ENCODE measurements around the gene ZNF678.

The ZNF678 gene

DNA sequence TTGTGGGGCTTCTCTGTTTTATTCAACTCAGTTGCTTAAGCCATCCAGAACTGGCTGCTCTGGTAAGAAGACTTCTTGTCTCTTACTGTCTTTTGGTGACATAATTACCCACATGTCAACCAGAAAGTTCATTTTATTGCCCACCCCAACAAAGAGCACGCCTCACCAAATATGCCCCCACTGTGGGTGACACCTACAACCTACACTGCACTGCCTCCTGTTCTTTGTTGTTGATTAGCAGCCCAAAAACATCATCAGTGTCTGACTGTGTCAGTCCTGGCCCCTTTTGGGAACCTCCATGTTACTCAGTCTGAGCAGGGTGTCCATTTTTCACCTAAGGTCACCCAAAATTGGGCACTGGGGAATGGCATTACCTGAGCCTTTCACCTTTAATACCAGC lies 49.3 kb downstream of the ZNF678 start:
- no peak overlapping the region for H2AFZ ChIP-seq (ENCODE audit: low read length)
- H3K27ac ChIP-seq (ENCODE audit: low read depth, low read length, poor library complexity, severe bottlenecking), result no peak overlapping the region
- TF ChIP-seq, protein P1, sequence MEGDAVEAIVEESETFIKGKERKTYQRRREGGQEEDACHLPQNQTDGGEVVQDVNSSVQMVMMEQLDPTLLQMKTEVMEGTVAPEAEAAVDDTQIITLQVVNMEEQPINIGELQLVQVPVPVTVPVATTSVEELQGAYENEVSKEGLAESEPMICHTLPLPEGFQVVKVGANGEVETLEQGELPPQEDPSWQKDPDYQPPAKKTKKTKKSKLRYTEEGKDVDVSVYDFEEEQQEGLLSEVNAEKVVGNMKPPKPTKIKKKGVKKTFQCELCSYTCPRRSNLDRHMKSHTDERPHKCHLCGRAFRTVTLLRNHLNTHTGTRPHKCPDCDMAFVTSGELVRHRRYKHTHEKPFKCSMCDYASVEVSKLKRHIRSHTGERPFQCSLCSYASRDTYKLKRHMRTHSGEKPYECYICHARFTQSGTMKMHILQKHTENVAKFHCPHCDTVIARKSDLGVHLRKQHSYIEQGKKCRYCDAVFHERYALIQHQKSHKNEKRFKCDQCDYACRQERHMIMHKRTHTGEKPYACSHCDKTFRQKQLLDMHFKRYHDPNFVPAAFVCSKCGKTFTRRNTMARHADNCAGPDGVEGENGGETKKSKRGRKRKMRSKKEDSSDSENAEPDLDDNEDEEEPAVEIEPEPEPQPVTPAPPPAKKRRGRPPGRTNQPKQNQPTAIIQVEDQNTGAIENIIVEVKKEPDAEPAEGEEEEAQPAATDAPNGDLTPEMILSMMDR (IDR thresholded peaks at IDR 0.05; ENCODE audit: low read length), result no peak
- no peak for TF ChIP-seq EZH2 (IDR thresholded peaks at IDR 0.05; ENCODE audit: borderline replicate concordance, low read length)
- no peaks in the 10 kb centered on the region for H3K27me3 ChIP-seq (ENCODE audit: insufficient read depth, low read length)
- no peaks in the 10 kb centered on the region; the same call in 1 of the 2 replicates for H3K79me2 ChIP-seq (ENCODE audit: insufficient read depth, low read length)
- no peaks in the 10 kb centered on the region for H3K9me2 ChIP-seq (ENCODE audit: low read depth, low read length)
- H4K20me1 ChIP-seq (ENCODE audit: insufficient read depth, low read length), result no peaks in the 10 kb centered on the region
- peaks cover 15% of the 10 kb centered on the region; the same call in 1 of the 2 replicates for H3K9me3 ChIP-seq (ENCODE audit: low read length)
- peaks cover 8% of the 10 kb centered on the region; the same call in 1 of the 2 replicates for H3K36me3 ChIP-seq (ENCODE audit: insufficient read depth, low read length)
- H3K4me2 ChIP-seq (ENCODE audit: low read length), result no peak overlapping the region
- H3F3A ChIP-seq (ENCODE audit: insufficient read depth, low read length), result no peaks in the 10 kb centered on the region
- H3K9ac ChIP-seq (ENCODE audit: low read length), result no peak overlapping the region
- no peaks in the 10 kb centered on the region for H3K4me1 ChIP-seq (ENCODE audit: insufficient read depth, low read length, severe bottlenecking)
- H3K4me3 ChIP-seq (ENCODE audit: low read depth, low read length, poor library complexity, severe bottlenecking), result no peak overlapping the region

DNA sequence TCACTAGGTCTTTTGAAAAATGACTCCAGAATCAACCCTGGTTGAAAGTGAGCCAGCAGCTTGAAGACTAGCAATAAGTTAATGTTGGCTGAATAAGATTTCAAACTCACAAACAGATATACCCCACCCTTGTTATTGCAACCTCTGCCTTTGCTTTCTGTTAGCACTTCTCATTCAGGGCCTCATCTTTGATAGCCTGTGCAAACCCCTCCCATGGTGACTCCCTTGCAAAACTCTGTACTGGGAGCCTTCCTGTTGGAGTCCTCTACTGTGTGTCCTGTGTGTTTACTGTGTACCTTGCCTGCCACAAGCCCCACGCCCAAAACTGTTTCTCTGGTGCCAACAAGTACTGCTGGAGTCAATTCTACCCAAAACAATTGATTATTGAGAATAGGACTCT lies 50.2 kb downstream of the ZNF678 start:
- H4K20me1 ChIP-seq (ENCODE audit: insufficient read depth, low read length), result no peaks in the 10 kb centered on the region
- TF ChIP-seq EZH2 (IDR thresholded peaks at IDR 0.05; ENCODE audit: borderline replicate concordance, low read length), result no peak
- TF ChIP-seq, protein P1 (IDR thresholded peaks at IDR 0.05; ENCODE audit: low read length), result no peak

DNA sequence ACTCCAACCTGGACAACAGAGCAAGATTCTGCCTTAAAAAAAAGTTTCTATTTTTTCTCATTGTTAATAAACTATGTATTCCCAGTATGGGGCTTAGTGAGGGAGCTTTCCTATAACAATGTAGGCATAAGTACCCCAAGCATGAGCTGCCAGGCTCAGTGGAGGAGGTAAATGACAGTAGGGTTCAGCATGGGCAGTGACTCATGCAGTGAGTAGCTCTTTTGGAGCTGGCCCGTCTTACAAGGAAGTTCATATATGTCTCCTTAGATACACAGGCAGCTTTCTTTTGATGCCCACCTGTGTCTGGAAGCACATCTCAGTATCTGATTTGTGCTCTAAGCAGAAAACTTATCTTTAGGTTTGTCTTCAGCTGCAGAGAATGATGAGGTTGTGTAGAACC lies 57.9 kb downstream of the ZNF678 start:
- Histone ChIP-seq H3K4me1 (ENCODE audit: insufficient read depth, low read length, severe bottlenecking) (no peaks in the 10 kb centered on the region), H3K9me2 (ENCODE audit: low read depth, low read length) (no peaks in the 10 kb centered on the region), H3K27me3 (ENCODE audit: insufficient read depth, low read length) (no peaks in the 10 kb centered on the region), H3K4me3 (ENCODE audit: low read depth, low read length, poor library complexity, severe bottlenecking) (no peak overlapping the region), H3K79me2 (ENCODE audit: insufficient read depth, low read length) (no peaks in the 10 kb centered on the region), H3K9me3 (ENCODE audit: low read length) (peaks cover 26% of the 10 kb centered on the region; the same call in 1 of the 2 replicates), H3K27ac (ENCODE audit: low read depth, low read length, poor library complexity, severe bottlenecking) (no peak overlapping the region), H2AFZ (ENCODE audit: low read length) (no peak overlapping the region), H3K36me3 (ENCODE audit: insufficient read depth, low read length) (no peaks in the 10 kb centered on the region), H4K20me1 (ENCODE audit: insufficient read depth, low read length) (no peaks in the 10 kb centered on the region), H3K9ac (ENCODE audit: low read length) (no peak overlapping the region), H3F3A (ENCODE audit: insufficient read depth, low read length) (no peaks in the 10 kb centered on the region), H3K4me2 (ENCODE audit: low read length) (no peak overlapping the region)
- no peak for TF ChIP-seq EZH2 (IDR thresholded peaks at IDR 0.05; ENCODE audit: borderline replicate concordance, low read length)
- TF ChIP-seq, protein P1 (IDR thresholded peaks at IDR 0.05; ENCODE audit: low read length), result no peak

More for the DNA sequence above, 50.2 kb downstream of the ZNF678 start:
- Histone ChIP-seq H3K4me1 (ENCODE audit: insufficient read depth, low read length, severe bottlenecking) (no peaks in the 10 kb centered on the region), H3K4me2 (ENCODE audit: low read length) (no peak overlapping the region), H3K4me3 (ENCODE audit: low read depth, low read length, poor library complexity, severe bottlenecking) (no peak overlapping the region), H3K27me3 (ENCODE audit: insufficient read depth, low read length) (no peaks in the 10 kb centered on the region), H3K9me3 (ENCODE audit: low read length) (peaks cover 14% of the 10 kb centered on the region; the same call in 1 of the 2 replicates), H2AFZ (ENCODE audit: low read length) (no peak overlapping the region), H3K79me2 (ENCODE audit: insufficient read depth, low read length) (no peaks in the 10 kb centered on the region; the same call in 1 of the 2 replicates), H3K36me3 (ENCODE audit: insufficient read depth, low read length) (peaks cover 8% of the 10 kb centered on the region; the same call in 1 of the 2 replicates), H3F3A (ENCODE audit: insufficient read depth, low read length) (no peaks in the 10 kb centered on the region), H3K9ac (ENCODE audit: low read length) (no peak overlapping the region), H3K9me2 (ENCODE audit: low read depth, low read length) (no peaks in the 10 kb centered on the region), H3K27ac (ENCODE audit: low read depth, low read length, poor library complexity, severe bottlenecking) (no peak overlapping the region)

Data from OCI-LY1 (cell line).